OCI-LY3 (cell line): ENCODE measurements around the gene CLMN.
A peak's percentile ranks its signal among the peaks of the same experiment; 100 is the strongest.

ENCODE experiments used
- H2AFZ ChIP-seq: fragments of 200-600, 300-600 bp; shearing (Covaris generic); 2 replicates; pipeline ENCODE4 v1.6.0; 2014; ENCODE audit warnings: antibody characterized with exemption, low read depth, low read length
- H3K27ac ChIP-seq: fragments of 200-600, 300-600 bp; sonication (generic); 2 replicates; pipeline ENCODE4 v1.5.1; 2014; ENCODE audit warnings: mild to moderate bottlenecking, low read length, moderate library complexity, mixed read lengths
- H3K27me3 ChIP-seq: fragments of 200-600, 300-600 bp; sonication (generic); 2 replicates; pipeline ENCODE4 v1.6.1; 2014; ENCODE audit warnings: low read depth, low read length, mixed read lengths
- H3K36me3 ChIP-seq: fragments of 200-600, 300-600 bp; sonication (generic); replicated peaks from 2 replicates; pipeline ENCODE3; 2014; ENCODE audit warnings: low read depth, low read length, mixed read lengths
- H3K4me1 ChIP-seq: fragments of 300-600, 200-600 bp; sonication (generic); 2 replicates; pipeline ENCODE4 v1.6.1; 2014; ENCODE audit warnings: low read length, mixed read lengths
- H3K4me2 ChIP-seq: fragments of 200-600, 300-600 bp; sonication (generic); 2 replicates; pipeline ENCODE4 v1.6.1; 2014; ENCODE audit warnings: low read length, mixed read lengths
- H3K4me3 ChIP-seq: fragments of 300-600, 200-600 bp; sonication (generic); 2 replicates; pipeline ENCODE4 v1.5.1; 2014; ENCODE audit warnings: antibody characterized with exemption, mild to moderate bottlenecking, low read length, moderate library complexity
- H3K79me2 ChIP-seq: fragments of 300-600, 200-600 bp; shearing (Covaris generic); 2 replicates; pipeline ENCODE4 v1.6.1; 2014; ENCODE audit warnings: mild to moderate bottlenecking, low read length, mixed read lengths
- H3K9ac ChIP-seq: fragments of 300-600, 200-600 bp; shearing (Covaris generic); 2 replicates; pipeline ENCODE4 v1.6.0; 2014; ENCODE audit warnings: mild to moderate bottlenecking, low read length, moderate library complexity
- H3K9me3 ChIP-seq: fragments of 200-600, 300-600 bp; shearing (Covaris generic); 2 replicates; pipeline ENCODE4 v1.6.1; 2014; ENCODE audit warnings: low read length, mixed read lengths; ENCODE audit not compliant: insufficient read depth
- H4K20me1 ChIP-seq: fragments of 200-600, 300-600 bp; sonication (generic); 2 replicates; pipeline ENCODE4 v1.6.1; 2016; ENCODE audit warnings: low read length, mixed read lengths; ENCODE audit not compliant: insufficient read depth
- EZH2phosphoT487 ChIP-seq: fragments of 200-600 bp; shearing (Covaris generic); IDR thresholded peaks from 2 replicates; pipeline ENCODE4 v1.6.1; 2018; ENCODE audit warnings: antibody characterized with exemption, mixed run types, low read depth
- TF ChIP-seq, protein P1 (sequence below): fragments of 200-600, 300-600 bp; sonication (generic); IDR thresholded peaks from 2 replicates; pipeline ENCODE4 v1.5.1; 2014; ENCODE audit warnings: antibody characterized with exemption, low read length, low read depth

The CLMN gene

DNA sequence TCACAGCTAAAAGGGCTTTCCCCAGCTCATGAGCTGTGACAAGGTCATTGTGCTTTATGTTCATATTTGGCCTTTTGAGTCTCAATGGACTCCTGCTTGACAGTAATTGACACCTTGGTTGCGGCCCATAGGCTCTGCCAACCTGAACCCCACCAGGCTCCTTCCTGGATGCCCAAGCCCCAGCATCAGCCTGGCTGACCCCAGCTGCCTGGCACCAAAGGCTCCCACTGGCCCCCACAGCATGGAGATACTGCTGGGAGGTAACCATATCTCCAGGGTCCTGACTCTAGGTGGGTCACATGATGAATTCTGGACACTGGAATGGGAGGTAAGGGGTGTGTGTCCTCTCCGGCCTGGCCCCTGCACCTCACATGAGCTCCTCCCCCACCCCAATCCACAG lies 50.2 kb downstream of the CLMN start:
- Histone ChIP-seq H2AFZ (no peak overlapping the region), H3K36me3 (no peaks in the 10 kb centered on the region), H3K4me3 (no peak overlapping the region), H3K27me3 (no peaks in the 10 kb centered on the region), H4K20me1 (no peaks in the 10 kb centered on the region), H3K9ac (no peak overlapping the region), H3K27ac (no peak overlapping the region), H3K9me3 (no peaks in the 10 kb centered on the region), H3K79me2 (no peaks in the 10 kb centered on the region), H3K4me1 (peaks cover 30% of the 10 kb centered on the region), H3K4me2 (no peak overlapping the region)
- no peak for TF ChIP-seq EZH2phosphoT487
- TF ChIP-seq, protein P1, sequence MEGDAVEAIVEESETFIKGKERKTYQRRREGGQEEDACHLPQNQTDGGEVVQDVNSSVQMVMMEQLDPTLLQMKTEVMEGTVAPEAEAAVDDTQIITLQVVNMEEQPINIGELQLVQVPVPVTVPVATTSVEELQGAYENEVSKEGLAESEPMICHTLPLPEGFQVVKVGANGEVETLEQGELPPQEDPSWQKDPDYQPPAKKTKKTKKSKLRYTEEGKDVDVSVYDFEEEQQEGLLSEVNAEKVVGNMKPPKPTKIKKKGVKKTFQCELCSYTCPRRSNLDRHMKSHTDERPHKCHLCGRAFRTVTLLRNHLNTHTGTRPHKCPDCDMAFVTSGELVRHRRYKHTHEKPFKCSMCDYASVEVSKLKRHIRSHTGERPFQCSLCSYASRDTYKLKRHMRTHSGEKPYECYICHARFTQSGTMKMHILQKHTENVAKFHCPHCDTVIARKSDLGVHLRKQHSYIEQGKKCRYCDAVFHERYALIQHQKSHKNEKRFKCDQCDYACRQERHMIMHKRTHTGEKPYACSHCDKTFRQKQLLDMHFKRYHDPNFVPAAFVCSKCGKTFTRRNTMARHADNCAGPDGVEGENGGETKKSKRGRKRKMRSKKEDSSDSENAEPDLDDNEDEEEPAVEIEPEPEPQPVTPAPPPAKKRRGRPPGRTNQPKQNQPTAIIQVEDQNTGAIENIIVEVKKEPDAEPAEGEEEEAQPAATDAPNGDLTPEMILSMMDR: no peak

DNA sequence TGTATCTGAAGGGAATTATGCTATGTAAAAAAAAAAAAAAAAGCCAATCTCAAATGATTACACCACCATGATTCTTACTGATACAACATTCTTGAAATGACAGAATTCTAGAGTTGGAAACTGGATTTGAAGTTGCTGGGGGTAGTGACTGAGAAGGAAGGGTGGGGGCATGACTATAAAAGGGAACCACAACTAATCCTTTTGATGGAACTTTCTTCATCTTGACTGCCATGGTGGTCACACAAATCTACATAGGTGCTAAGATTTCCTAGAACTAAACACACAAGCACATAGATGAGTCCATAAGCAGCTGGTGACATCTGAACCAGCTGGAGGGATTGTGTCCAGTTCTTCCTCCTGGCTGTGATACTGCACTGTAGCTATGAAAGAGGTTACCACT lies 51.4 kb downstream of the CLMN start:
- no peaks in the 10 kb centered on the region for H4K20me1 ChIP-seq
- H3K27me3 ChIP-seq: no peaks in the 10 kb centered on the region
- no peak overlapping the region for H2AFZ ChIP-seq
- no peak overlapping the region for H3K4me2 ChIP-seq
- H3K79me2 ChIP-seq: no peaks in the 10 kb centered on the region
- H3K4me3 ChIP-seq: no peak overlapping the region
- no peaks in the 10 kb centered on the region for H3K36me3 ChIP-seq
- no peak overlapping the region for H3K27ac ChIP-seq
- TF ChIP-seq, protein P1: no peak
- TF ChIP-seq EZH2phosphoT487: no peak
- H3K9me3 ChIP-seq: no peaks in the 10 kb centered on the region
- H3K9ac ChIP-seq: no peak overlapping the region
- peaks cover 36% of the 10 kb centered on the region for H3K4me1 ChIP-seq

DNA sequence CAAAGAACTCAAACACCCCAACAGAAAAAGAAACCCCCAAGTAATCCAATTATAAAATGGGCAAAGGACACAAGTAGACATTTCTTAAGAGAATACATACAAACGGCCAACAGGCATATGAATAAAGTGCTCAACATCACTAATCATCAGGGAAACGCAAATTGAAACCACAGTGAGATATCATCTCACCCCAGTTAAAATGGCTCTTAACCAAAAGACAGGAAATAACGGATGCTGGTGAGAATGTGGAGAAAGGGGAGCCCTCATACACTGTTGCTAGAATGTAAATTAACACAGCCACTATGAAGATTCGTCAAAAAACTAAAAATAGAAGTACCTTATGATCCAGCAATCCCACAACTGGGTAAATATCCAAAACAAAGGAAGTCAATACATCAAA lies 52.4 kb downstream of the CLMN start:
- H3K4me1 ChIP-seq: peaks cover 36% of the 10 kb centered on the region
- H3K9me3 ChIP-seq: no peaks in the 10 kb centered on the region
- H3K27me3 ChIP-seq: no peaks in the 10 kb centered on the region
- no peak overlapping the region for H3K4me2 ChIP-seq
- H4K20me1 ChIP-seq: no peaks in the 10 kb centered on the region
- TF ChIP-seq EZH2phosphoT487: no peak
- TF ChIP-seq, protein P1: no peak
- H2AFZ ChIP-seq: no peak overlapping the region
- H3K27ac ChIP-seq: no peak overlapping the region
- H3K4me3 ChIP-seq: no peak overlapping the region
- no peaks in the 10 kb centered on the region for H3K79me2 ChIP-seq
- no peaks in the 10 kb centered on the region for H3K36me3 ChIP-seq
- H3K9ac ChIP-seq: no peak overlapping the region

DNA sequence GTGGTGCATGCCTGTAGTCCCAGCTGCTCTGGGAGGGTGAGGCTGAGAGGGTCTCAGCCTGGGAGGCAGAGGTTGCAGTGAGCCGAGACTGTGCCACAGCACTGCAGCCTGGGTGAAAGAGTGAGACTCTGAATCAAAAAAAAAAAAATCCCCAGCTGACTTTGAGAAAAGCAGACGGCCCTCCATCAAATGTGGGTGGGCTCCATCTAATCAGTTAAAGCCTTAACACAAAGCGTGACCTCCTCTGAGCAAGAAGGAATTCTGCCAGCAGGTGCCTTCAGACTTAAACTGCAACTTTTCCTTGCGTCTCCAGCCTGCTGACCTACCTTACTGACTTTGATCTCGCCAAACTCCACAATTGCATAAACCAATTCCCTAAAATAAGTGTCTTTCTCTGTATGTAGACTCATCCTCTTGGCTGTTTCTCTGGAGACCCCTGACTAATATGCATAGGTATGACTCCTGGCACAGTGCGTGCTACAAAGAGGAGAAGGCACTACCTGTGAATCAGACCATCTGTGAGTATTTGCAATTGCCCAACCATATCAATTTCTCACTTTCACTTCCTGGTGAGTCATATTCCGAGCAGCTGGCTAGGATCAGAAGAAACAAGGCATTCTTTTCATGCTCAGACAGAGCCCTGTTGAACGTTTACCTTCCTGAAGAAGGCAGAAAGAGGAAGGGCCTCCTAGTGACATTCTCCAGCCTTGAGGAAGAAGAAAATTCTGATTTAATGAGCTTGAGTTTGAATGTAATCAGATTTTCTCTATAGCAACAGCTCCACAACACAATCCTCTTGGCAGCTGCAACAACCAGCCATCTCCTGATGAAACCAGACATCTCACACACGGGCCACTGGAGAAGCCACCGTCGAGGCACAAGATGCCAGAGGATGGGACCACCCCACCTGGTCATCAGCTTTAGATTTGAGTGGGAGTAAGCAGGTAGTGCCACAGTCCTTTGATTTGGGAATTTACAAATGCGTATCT lies 54.3 kb downstream of the CLMN start:
- Histone ChIP-seq H3K27me3 (no peaks in the 10 kb centered on the region), H3K79me2 (no peaks in the 10 kb centered on the region), H3K36me3 (no peaks in the 10 kb centered on the region), H4K20me1 (no peaks in the 10 kb centered on the region), H3K9me3 (no peaks in the 10 kb centered on the region), H3K27ac (peak overlapping the region; percentile 72), H3K4me2 (peak overlapping the region; percentile 94), H3K4me3 (peak overlapping the region; percentile 65), H3K4me1 (peaks cover 36% of the 10 kb centered on the region), H3K9ac (peak overlapping the region; percentile 38), H2AFZ (no peak overlapping the region)
- TF ChIP-seq, protein P1: no peak
- TF ChIP-seq EZH2phosphoT487: no peak
